ENCODE results near the gene METAP1. TPM values are rescaled to one million over a fixed set of nuclear protein-coding genes. Genes with fewer than 3 reads are reported as not detected.

Gene METAP1
- total and polyA plus RNA-seq, 2 of the 8 experiments (the other 6 are each of a cell fraction or from before 2014, with no cell fraction given): 50.6 to 85.2 TPM

DNA sequence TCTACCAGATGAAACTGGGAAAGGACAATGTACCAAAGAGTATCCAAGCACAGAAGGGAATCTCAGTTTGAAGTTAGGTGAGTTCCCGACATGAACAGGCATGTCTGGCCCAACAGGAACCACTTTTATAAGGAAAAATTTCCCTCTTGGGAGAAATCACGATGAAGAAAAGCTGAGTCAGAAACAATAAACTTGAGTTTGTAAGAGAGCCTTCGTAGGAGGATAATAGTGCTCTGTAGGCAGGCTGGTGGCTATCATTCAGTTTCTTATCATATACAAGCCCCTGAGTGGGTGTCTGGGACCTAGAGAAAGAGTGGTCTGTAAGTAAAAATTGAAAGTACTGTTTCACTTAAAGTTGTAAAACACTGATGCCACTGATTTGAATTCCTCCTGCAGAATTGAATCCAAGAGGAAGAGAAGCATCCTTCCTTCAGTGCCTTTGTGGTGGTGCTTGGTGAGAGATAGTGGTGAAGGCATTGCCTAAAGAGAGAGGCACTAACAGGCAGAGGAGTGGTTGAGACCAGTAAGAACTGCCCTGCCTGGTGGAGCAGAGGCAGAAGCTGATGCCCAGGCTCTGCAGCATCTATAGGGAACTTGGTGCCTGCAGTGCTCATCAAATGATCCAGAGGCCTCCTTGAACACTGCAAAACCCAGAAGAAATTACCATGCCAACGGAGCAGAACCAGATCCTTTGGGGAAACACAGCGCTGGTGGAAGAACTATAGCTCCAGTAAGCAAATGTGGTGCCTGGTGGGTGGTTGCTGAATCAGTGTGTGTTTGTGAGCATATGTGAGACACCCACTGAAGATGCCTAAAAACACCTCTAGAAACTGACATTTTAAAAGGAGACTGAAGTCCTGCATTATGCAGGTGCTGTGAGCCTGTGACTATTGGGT lies 31.7 kb upstream of the METAP1 start (continued):
- TF ChIP-seq, protein P1, sequence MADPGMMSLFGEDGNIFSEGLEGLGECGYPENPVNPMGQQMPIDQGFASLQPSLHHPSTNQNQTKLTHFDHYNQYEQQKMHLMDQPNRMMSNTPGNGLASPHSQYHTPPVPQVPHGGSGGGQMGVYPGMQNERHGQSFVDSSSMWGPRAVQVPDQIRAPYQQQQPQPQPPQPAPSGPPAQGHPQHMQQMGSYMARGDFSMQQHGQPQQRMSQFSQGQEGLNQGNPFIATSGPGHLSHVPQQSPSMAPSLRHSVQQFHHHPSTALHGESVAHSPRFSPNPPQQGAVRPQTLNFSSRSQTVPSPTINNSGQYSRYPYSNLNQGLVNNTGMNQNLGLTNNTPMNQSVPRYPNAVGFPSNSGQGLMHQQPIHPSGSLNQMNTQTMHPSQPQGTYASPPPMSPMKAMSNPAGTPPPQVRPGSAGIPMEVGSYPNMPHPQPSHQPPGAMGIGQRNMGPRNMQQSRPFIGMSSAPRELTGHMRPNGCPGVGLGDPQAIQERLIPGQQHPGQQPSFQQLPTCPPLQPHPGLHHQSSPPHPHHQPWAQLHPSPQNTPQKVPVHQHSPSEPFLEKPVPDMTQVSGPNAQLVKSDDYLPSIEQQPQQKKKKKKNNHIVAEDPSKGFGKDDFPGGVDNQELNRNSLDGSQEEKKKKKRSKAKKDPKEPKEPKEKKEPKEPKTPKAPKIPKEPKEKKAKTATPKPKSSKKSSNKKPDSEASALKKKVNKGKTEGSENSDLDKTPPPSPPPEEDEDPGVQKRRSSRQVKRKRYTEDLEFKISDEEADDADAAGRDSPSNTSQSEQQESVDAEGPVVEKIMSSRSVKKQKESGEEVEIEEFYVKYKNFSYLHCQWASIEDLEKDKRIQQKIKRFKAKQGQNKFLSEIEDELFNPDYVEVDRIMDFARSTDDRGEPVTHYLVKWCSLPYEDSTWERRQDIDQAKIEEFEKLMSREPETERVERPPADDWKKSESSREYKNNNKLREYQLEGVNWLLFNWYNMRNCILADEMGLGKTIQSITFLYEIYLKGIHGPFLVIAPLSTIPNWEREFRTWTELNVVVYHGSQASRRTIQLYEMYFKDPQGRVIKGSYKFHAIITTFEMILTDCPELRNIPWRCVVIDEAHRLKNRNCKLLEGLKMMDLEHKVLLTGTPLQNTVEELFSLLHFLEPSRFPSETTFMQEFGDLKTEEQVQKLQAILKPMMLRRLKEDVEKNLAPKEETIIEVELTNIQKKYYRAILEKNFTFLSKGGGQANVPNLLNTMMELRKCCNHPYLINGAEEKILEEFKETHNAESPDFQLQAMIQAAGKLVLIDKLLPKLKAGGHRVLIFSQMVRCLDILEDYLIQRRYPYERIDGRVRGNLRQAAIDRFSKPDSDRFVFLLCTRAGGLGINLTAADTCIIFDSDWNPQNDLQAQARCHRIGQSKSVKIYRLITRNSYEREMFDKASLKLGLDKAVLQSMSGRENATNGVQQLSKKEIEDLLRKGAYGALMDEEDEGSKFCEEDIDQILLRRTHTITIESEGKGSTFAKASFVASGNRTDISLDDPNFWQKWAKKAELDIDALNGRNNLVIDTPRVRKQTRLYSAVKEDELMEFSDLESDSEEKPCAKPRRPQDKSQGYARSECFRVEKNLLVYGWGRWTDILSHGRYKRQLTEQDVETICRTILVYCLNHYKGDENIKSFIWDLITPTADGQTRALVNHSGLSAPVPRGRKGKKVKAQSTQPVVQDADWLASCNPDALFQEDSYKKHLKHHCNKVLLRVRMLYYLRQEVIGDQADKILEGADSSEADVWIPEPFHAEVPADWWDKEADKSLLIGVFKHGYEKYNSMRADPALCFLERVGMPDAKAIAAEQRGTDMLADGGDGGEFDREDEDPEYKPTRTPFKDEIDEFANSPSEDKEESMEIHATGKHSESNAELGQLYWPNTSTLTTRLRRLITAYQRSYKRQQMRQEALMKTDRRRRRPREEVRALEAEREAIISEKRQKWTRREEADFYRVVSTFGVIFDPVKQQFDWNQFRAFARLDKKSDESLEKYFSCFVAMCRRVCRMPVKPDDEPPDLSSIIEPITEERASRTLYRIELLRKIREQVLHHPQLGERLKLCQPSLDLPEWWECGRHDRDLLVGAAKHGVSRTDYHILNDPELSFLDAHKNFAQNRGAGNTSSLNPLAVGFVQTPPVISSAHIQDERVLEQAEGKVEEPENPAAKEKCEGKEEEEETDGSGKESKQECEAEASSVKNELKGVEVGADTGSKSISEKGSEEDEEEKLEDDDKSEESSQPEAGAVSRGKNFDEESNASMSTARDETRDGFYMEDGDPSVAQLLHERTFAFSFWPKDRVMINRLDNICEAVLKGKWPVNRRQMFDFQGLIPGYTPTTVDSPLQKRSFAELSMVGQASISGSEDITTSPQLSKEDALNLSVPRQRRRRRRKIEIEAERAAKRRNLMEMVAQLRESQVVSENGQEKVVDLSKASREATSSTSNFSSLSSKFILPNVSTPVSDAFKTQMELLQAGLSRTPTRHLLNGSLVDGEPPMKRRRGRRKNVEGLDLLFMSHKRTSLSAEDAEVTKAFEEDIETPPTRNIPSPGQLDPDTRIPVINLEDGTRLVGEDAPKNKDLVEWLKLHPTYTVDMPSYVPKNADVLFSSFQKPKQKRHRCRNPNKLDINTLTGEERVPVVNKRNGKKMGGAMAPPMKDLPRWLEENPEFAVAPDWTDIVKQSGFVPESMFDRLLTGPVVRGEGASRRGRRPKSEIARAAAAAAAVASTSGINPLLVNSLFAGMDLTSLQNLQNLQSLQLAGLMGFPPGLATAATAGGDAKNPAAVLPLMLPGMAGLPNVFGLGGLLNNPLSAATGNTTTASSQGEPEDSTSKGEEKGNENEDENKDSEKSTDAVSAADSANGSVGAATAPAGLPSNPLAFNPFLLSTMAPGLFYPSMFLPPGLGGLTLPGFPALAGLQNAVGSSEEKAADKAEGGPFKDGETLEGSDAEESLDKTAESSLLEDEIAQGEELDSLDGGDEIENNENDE (IDR thresholded peaks at IDR 0.05; ENCODE audit: insufficient replicate concordance, low read length): no peak
- no peak for TF ChIP-seq RFX5 (IDR thresholded peaks at IDR 0.05; ENCODE audit: borderline replicate concordance, low read depth, low read length)
- no peak for TF ChIP-seq NRF1 (IDR thresholded peaks at IDR 0.05; ENCODE audit: low read depth, low read length)
- no peak for TF ChIP-seq JUND (IDR thresholded peaks at IDR 0.05; ENCODE audit: low read length)
- TF ChIP-seq CEBPB (IDR thresholded peaks at IDR 0.05; ENCODE audit: low read depth, low read length): no peak
- TF ChIP-seq TAF7 (optimal IDR thresholded peaks at IDR 0.05; ENCODE audit: borderline replicate concordance, low read depth, low read length): no peak
- TF ChIP-seq HDAC2 (IDR thresholded peaks at IDR 0.05; ENCODE audit: borderline replicate concordance in 1 of 2, low read depth in 2 of 2, low read length in 2 of 2): no peak
- TF ChIP-seq, protein P2, sequence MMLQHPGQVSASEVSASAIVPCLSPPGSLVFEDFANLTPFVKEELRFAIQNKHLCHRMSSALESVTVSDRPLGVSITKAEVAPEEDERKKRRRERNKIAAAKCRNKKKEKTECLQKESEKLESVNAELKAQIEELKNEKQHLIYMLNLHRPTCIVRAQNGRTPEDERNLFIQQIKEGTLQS (IDR thresholded peaks at IDR 0.05; ENCODE audit: insufficient read depth, low read depth, low read length): no peak
